K562 (cell line): ENCODE data around the gene CLIC3. TPM values are rescaled to one million over a fixed set of nuclear protein-coding genes. Genes with fewer than 3 reads are reported as not detected.

Experiments used
- CC2D1A ChIP-seq: fragments of 450-650 bp; IDR thresholded peaks from 2 replicates; pipeline ENCODE4 v1.6.1; 2017; ENCODE audit warnings: mild to moderate bottlenecking
- DPF2 ChIP-seq: fragments of 450-650 bp; IDR thresholded peaks from 2 replicates; pipeline ENCODE4 v1.6.1; 2016
- E2F1 ChIP-seq: sonication (generic); formaldehyde crosslinking; IDR thresholded peaks from 2 replicates; pipeline ENCODE4 v1.8.1; 2023; ENCODE audit warnings: mild to moderate bottlenecking, missing genetic modification reagents, moderate library complexity
- HCFC1 ChIP-seq: IDR thresholded peaks from 2 replicates; pipeline ENCODE4 v1.6.1; 2012; ENCODE audit warnings: low read depth, low read length, improper control_type of control experiment
- HDAC2 ChIP-seq: fragments of 450-650 bp; IDR thresholded peaks from 2 replicates; pipeline ENCODE4 v1.6.1; 2016; ENCODE audit warnings: mild to moderate bottlenecking
- HMGXB4 ChIP-seq: sonication (generic); formaldehyde crosslinking; IDR thresholded peaks from 2 replicates; pipeline ENCODE4 v1.8.1; 2023; ENCODE audit warnings: mild to moderate bottlenecking, missing genetic modification reagents
- HOXB6 ChIP-seq: fragments of 250-450 bp; sonication (Bioruptor Pico); IDR thresholded peaks from 2 replicates; pipeline ENCODE4 v1.5.1; 2022; ENCODE audit warnings: mild to moderate bottlenecking, borderline replicate concordance
- MCM5 ChIP-seq: fragments of 450-650 bp; IDR thresholded peaks from 2 replicates; pipeline ENCODE4 v1.6.1; 2016; ENCODE audit warnings: low read depth
- MLLT1 ChIP-seq, 2 experiments: fragments of 450-650 bp; IDR thresholded peaks; 2 replicates each; pipeline ENCODE4 v1.6.1; 2016
- PTTG1 ChIP-seq: fragments of 450-650 bp; IDR thresholded peaks from 2 replicates; pipeline ENCODE4 v1.6.1; 2016; ENCODE audit warnings: low read depth, mild to moderate bottlenecking, missing genetic modification characterization, missing compliant biosample characterization
- RAD21 ChIP-seq, 2 experiments: fragments of 250-450 bp in 1 of 2; fragments of 450-650 bp in 1 of 2; sonication (Bioruptor Pico) in 1 of 2; formaldehyde crosslinking in 1 of 2; IDR thresholded peaks in 1 of 2; conservative IDR thresholded peaks in 1 of 2; 2 replicates each; pipeline versions ENCODE4 v1.4.0 to v1.8.0; 2020 to 2022; ENCODE audit warnings: mild to moderate bottlenecking in 2 of 2, moderate library complexity in 1 of 2
- ZBTB1 ChIP-seq: sonication (generic); formaldehyde crosslinking; IDR thresholded peaks from 2 replicates; pipeline ENCODE4 v1.8.1; 2023; ENCODE audit warnings: missing genetic modification reagents, low read depth, mild to moderate bottlenecking, borderline replicate concordance
- polyA plus RNA-seq, 8 experiments: library from polyadenylated mRNA; depleted of rRNA in 4 of 8; stranded (reverse) in 5 of 8; unstranded in 3 of 8; fragments of >200 nt; fragmentation: Nextera tagmentation in 2 of 8; fragmentation: Illumina TruSeq in 1 of 8; extraction: Ambion mirVana in 2 of 8; extraction: Trizol in 1 of 8; gene quantifications; 2 replicates each; pipeline versions ENCODE4 v1.2.1 to v1.2.3, GENCODE V29; 2011 to 2014; ENCODE audit warnings: inconsistent platforms in 1 of 8, missing spikeins in 1 of 8
- total RNA-seq, 7 experiments: library from RNA; depleted of rRNA in 6 of 7; stranded (reverse); fragments of >200 nt in 6 of 7; fragmentation: Illumina TruSeq in 2 of 7; extraction: Trizol in 2 of 7; gene quantifications; 2 replicates each; pipeline versions ENCODE4 v1.2.1 to v1.2.3, GENCODE V29; 2011 to 2021; ENCODE audit warnings: low replicate concordance in 1 of 7
- TF ChIP-seq, protein P1 (sequence below): IDR thresholded peaks from 2 replicates; pipeline ENCODE4 v1.6.1; 2011; ENCODE audit warnings: borderline replicate concordance, low read depth, mild to moderate bottlenecking, moderate library complexity, low read length; ENCODE audit not compliant: insufficient read depth, poor library complexity, severe bottlenecking
- TF ChIP-seq, protein P2 (sequence below): sonication (generic); formaldehyde crosslinking; IDR thresholded peaks from 2 replicates; pipeline ENCODE4 v1.9.0; 2022; ENCODE audit warnings: mild to moderate bottlenecking, missing genetic modification reagents

The CLIC3 gene
- total and polyA plus RNA-seq, 9 of the 15 experiments (the other 6 are each of a cell fraction or from before 2014, with no cell fraction given) = 0.27 to 0.29 TPM; not detected in 7

GRCh38 chr9:136947955-136948510, 48.3 kb downstream of the CLIC3 start (continued):
- TF ChIP-seq MLLT1 (IDR thresholded peaks at IDR 0.05) = no peak
- TF ChIP-seq, protein P1, sequence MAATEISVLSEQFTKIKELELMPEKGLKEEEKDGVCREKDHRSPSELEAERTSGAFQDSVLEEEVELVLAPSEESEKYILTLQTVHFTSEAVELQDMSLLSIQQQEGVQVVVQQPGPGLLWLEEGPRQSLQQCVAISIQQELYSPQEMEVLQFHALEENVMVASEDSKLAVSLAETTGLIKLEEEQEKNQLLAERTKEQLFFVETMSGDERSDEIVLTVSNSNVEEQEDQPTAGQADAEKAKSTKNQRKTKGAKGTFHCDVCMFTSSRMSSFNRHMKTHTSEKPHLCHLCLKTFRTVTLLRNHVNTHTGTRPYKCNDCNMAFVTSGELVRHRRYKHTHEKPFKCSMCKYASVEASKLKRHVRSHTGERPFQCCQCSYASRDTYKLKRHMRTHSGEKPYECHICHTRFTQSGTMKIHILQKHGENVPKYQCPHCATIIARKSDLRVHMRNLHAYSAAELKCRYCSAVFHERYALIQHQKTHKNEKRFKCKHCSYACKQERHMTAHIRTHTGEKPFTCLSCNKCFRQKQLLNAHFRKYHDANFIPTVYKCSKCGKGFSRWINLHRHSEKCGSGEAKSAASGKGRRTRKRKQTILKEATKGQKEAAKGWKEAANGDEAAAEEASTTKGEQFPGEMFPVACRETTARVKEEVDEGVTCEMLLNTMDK = peak; percentile 31
- 0 out of 2 replicates have a peak, but pooled peaks have one; percentile 26 for TF ChIP-seq HCFC1
- no peak for TF ChIP-seq DPF2
- TF ChIP-seq CC2D1A = peak; percentile 61; the same call in 1 of the 2 replicates
- TF ChIP-seq HDAC2 = 0 out of 2 replicates have a peak, but pooled peaks have one; percentile 38
- no peak for TF ChIP-seq PTTG1 (tag)
- TF ChIP-seq, protein P2, sequence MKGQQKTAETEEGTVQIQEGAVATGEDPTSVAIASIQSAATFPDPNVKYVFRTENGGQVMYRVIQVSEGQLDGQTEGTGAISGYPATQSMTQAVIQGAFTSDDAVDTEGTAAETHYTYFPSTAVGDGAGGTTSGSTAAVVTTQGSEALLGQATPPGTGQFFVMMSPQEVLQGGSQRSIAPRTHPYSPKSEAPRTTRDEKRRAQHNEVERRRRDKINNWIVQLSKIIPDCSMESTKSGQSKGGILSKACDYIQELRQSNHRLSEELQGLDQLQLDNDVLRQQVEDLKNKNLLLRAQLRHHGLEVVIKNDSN = peak; percentile 40; the same call in 1 of the 2 replicates
- no peak for TF ChIP-seq ZBTB1 (CRISPR knock-in tag)
- TF ChIP-seq MCM5 = no peak
- peak; percentile 55; the same call in 1 of the 2 replicates for TF ChIP-seq E2F1 (CRISPR knock-in tag)
- TF ChIP-seq RAD21 (CRISPR knock-in tag; conservative IDR thresholded peaks at IDR 0.05 in 1 of 2, IDR thresholded peaks at IDR 0.05 in 1 of 2) = peak; percentile 84 to 85
- TF ChIP-seq HMGXB4 (CRISPR knock-in tag) = peak; percentile 55; the same call in 1 of the 2 replicates
- TF ChIP-seq HOXB6 (CRISPR knock-in tag) = no peak
